ENCODE results near the gene BSDC1. TPM values are rescaled to one million over a fixed set of nuclear protein-coding genes. Genes with fewer than 3 reads are reported as not detected.

The BSDC1 gene
- polyA plus RNA-seq, 3 donors, result 58.8 to 60.3 (median 59.5) TPM

Other genes starting within 250 kb of the BSDC1 start
- 10 to 100 TPM; 44.8 to 45.2 (median 44.9) TPM for gene TXLNA, start 214.8 kb downstream of the BSDC1 start, polyA plus RNA-seq (ENCODE audit: insufficient read length in 3 of 3)
- 10 to 100 TPM; 19.2 to 22.1 (median 21.8) TPM for gene CCDC28B, start 193.8 kb downstream of the BSDC1 start, polyA plus RNA-seq (ENCODE audit: insufficient read length in 3 of 3)
- 1 to 10 TPM; 6.8 to 7.2 (median 7.2) TPM for gene IQCC, start 188.8 kb downstream of the BSDC1 start, polyA plus RNA-seq (ENCODE audit: insufficient read length in 3 of 3)
- under 1 TPM; 0.37 to 0.74 (median 0.62) TPM for gene DCDC2B, start 185.4 kb downstream of the BSDC1 start, polyA plus RNA-seq (ENCODE audit: insufficient read length in 3 of 3)
- gene TMEM234, start 172.1 kb downstream of the BSDC1 start, polyA plus RNA-seq (ENCODE audit: insufficient read length in 3 of 3), result 10 to 100 TPM; 21.1 to 27.3 (median 23.6) TPM
- 100 to 1,000 TPM; 177 to 208 (median 192) TPM for gene EIF3I, start 172.0 kb downstream of the BSDC1 start, polyA plus RNA-seq (ENCODE audit: insufficient read length in 3 of 3)
- 1 to 10 TPM; 7.1 to 10.0 (median 8.7) TPM for gene FAM167B, start 147.2 kb downstream of the BSDC1 start, polyA plus RNA-seq (ENCODE audit: insufficient read length in 3 of 3)
- gene LCK, start 143.2 kb downstream of the BSDC1 start, polyA plus RNA-seq (ENCODE audit: insufficient read length in 3 of 3), result 1 to 10 TPM; 4.5 to 6.3 (median 5.2) TPM
- 100 to 1,000 TPM; 173 to 203 (median 193) TPM for gene HDAC1, start 102.4 kb downstream of the BSDC1 start, polyA plus RNA-seq (ENCODE audit: insufficient read length in 3 of 3)
- 100 to 1,000 TPM; 391 to 445 (median 436) TPM for gene MARCKSL1, start 58.2 kb downstream of the BSDC1 start, polyA plus RNA-seq (ENCODE audit: insufficient read length in 3 of 3)
- gene FAM229A, start 32.0 kb downstream of the BSDC1 start, polyA plus RNA-seq (ENCODE audit: insufficient read length in 3 of 3), result 1 to 10 TPM; 3.0 to 4.3 (median 4.1) TPM
- 1 to 10 TPM; 1.2 to 2.1 (median 1.3) TPM for gene TSSK3, start 31.9 kb downstream of the BSDC1 start, polyA plus RNA-seq (ENCODE audit: insufficient read length in 3 of 3)
- 1 to 10 TPM in 1 of 3 donors, under 1 TPM in 2; 0.89 to 1.1 (median 1.00) TPM for gene ZBTB8B, start 70.6 kb upstream of the BSDC1 start, polyA plus RNA-seq (ENCODE audit: insufficient read length in 3 of 3)
- 10 to 100 TPM; 17.7 to 18.1 (median 18.0) TPM for gene ZBTB8A, start 145.0 kb upstream of the BSDC1 start, polyA plus RNA-seq (ENCODE audit: insufficient read length in 3 of 3)